Panc1 (cell line): ENCODE results near the gene CYRIA.

ENCODE experiments used
- POLR2AphosphoS5 ChIP-seq: IDR thresholded peaks from 2 replicates; pipeline ENCODE4 v1.6.1; 2012; ENCODE audit warnings: mild to moderate bottlenecking, low read depth, low read length, moderate library complexity
- TF ChIP-seq, protein P1 (sequence below): fragments of 450-650 bp; IDR thresholded peaks from 2 replicates; pipeline ENCODE4 v1.5.1; 2017; ENCODE audit warnings: mild to moderate bottlenecking

GRCh38 chr2:16625201-16625729 is 40.4 kb downstream of the CYRIA start:
- TF ChIP-seq POLR2AphosphoS5, result no peak
- TF ChIP-seq, protein P1, sequence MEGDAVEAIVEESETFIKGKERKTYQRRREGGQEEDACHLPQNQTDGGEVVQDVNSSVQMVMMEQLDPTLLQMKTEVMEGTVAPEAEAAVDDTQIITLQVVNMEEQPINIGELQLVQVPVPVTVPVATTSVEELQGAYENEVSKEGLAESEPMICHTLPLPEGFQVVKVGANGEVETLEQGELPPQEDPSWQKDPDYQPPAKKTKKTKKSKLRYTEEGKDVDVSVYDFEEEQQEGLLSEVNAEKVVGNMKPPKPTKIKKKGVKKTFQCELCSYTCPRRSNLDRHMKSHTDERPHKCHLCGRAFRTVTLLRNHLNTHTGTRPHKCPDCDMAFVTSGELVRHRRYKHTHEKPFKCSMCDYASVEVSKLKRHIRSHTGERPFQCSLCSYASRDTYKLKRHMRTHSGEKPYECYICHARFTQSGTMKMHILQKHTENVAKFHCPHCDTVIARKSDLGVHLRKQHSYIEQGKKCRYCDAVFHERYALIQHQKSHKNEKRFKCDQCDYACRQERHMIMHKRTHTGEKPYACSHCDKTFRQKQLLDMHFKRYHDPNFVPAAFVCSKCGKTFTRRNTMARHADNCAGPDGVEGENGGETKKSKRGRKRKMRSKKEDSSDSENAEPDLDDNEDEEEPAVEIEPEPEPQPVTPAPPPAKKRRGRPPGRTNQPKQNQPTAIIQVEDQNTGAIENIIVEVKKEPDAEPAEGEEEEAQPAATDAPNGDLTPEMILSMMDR, result no peak
